ENCODE results near the gene IKBKE. TPM values are rescaled to one million over a fixed set of nuclear protein-coding genes. Genes with fewer than 3 reads are reported as not detected.
A peak's percentile ranks its signal among the peaks of the same experiment; 100 is the strongest.

Gene IKBKE
- 15.6 and 22.3 TPM in 2 replicates for total RNA-seq

DNA sequence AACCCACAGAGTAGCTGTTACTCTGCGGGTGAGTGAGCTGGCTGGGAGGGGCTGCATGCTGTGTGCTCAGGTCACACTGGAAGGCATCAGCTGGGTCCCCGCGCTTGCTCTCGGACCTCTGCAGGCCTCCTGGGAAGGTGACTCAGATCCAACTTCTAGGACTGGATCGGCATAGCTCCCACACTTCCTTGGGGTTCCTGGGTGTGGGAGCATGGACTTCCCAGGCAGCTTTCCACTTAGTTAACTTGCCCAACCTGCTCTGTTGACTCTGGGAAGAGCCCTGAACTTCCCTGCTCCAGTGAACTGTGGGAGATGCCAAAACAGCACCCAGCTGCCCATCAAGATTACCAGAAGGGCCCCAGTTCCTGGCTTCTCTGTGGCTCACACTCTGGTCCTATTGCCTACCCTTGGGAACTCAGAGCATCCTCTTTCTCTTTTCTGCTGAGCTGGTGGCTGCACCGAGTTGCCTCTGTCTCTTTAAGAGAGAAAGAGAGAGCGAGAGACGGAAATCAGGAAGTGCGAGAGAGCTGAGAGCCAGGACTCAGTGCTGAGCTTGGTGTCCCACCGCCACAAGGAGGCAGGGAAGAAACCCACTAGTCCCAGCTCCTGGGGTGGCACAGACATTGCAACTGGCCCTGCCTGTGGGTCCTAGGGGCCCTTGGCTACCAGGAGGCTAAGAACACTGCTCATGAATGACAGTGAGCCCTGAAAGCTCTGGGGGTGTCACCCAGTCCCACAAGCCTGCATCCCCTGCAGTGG, at the start of gene IKBKE:
Gene IKBKE (plus strand): TSS at position 544 of the 759 bp plus-strand sequence. CDS start 2,752 bp downstream, outside the sequence.
- peak; percentile 75 for DNase-seq (ENCODE audit: low read depth)
- peak within 1 kb of the TSS; percentile 95 for H3K4me3 ChIP-seq (ENCODE audit: low read depth, low read length)
- TF ChIP-seq, protein P1, sequence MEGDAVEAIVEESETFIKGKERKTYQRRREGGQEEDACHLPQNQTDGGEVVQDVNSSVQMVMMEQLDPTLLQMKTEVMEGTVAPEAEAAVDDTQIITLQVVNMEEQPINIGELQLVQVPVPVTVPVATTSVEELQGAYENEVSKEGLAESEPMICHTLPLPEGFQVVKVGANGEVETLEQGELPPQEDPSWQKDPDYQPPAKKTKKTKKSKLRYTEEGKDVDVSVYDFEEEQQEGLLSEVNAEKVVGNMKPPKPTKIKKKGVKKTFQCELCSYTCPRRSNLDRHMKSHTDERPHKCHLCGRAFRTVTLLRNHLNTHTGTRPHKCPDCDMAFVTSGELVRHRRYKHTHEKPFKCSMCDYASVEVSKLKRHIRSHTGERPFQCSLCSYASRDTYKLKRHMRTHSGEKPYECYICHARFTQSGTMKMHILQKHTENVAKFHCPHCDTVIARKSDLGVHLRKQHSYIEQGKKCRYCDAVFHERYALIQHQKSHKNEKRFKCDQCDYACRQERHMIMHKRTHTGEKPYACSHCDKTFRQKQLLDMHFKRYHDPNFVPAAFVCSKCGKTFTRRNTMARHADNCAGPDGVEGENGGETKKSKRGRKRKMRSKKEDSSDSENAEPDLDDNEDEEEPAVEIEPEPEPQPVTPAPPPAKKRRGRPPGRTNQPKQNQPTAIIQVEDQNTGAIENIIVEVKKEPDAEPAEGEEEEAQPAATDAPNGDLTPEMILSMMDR (conservative IDR thresholded peaks at IDR 0.05; ENCODE audit: low read depth, low read length) = peak; percentile 40

DNA sequence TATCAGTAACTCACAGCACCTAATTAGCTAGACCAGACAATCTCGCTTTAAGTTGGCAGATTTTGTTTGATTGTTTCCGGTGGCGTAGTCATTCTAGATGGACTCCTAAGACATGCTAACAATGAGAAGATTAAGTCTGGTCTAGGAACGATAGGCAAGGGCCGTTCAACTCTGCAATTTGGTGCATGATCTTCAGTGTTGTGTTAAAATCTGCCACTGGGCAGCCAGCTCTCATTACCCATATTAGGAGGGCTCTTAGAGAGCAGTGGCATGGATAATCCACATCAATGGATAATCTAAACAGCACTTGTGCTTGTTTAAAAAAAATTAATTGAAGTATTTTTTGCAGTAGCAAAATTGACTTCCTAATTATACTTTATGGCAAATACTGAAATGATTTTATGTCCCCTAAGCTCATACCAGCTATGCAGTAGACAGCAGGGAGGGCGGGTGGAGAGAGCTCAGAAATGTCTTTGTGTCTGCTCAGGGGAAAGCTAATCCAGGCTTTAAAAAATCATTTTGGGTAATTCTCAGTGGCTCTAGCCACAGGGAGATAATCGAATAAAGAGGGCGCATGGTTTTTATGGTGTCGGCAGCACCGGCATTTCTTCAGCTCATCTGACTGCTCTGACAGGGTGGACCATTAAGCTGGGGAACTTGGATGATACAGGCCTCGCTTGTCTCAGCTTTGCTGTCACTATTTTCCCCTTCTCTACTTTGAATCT, 48.5 kb upstream of the IKBKE start:
- TF ChIP-seq, protein P1 (conservative IDR thresholded peaks at IDR 0.05; ENCODE audit: low read depth, low read length) = no peak
- no peak overlapping the region for H3K4me3 ChIP-seq (ENCODE audit: low read depth, low read length)
- DNase-seq (ENCODE audit: low read depth) = no peak

DNA sequence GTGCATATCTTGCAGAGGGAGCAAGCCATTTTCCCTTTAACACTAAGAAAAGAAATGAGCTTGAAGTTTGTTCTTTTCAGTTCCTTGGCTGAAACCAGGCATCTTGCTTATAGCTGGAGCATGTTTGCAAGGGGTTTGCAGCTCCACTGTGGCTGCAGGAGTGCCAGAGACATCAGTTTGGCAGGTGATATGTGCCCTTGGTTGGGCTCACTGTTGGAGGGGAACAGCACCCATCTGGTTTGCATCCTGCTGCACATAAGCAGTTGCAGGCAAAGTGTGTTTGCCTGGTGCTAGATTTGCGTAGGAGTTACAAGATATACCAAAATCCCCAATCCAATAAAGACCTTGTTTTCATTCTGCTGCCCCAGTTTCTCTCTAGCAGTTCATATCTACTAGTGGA, 47.8 kb upstream of the IKBKE start:
- DNase-seq (ENCODE audit: low read depth) = no peak
- H3K4me3 ChIP-seq (ENCODE audit: low read depth, low read length) = no peak overlapping the region
- TF ChIP-seq, protein P1 (conservative IDR thresholded peaks at IDR 0.05; ENCODE audit: low read depth, low read length) = no peak

DNA sequence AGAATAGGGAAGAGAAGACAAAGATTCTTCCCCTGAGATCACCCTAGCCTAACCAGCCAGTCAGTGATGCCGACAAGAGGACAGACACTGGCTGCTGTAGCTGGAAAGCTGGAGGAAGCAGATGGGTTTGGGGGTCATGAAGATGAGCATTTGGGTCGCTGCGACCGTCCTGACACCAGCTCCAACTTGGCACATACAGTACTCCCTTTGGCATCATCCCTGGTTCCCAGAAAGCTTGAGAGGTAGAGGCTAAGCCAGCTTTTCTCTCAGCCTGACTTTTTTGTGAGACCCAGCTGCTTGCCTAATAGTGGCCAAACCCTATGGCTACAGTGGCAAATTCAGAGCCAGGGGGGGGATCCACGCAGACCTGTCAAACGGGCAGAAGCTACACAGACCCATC, 43.0 kb upstream of the IKBKE start:
- no peak for DNase-seq (ENCODE audit: low read depth)
- TF ChIP-seq, protein P1 (conservative IDR thresholded peaks at IDR 0.05; ENCODE audit: low read depth, low read length) = no peak
- H3K4me3 ChIP-seq (ENCODE audit: low read depth, low read length) = no peak overlapping the region

DNA sequence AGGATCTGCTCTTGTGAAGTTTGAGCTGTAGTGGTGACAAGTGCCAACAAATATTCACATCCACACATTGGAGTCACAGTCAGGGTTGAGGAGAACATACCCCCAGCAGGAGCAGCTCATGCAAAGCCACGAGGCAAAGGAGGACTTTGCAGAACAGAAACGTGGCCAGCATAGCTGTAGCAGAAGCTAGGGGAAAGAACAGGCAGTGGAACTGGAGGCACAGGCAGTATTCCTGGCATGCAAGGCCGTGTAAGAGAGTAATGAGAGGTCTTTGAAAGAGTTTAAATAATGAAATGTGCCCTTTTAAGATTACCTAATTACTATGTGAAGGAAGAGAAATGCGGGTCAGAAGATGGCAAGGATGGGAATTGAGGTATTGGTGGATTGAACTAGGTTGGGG, 40.9 kb upstream of the IKBKE start:
- H3K4me3 ChIP-seq (ENCODE audit: low read depth, low read length) = no peak overlapping the region
- no peak for DNase-seq (ENCODE audit: low read depth)
- TF ChIP-seq, protein P1 (conservative IDR thresholded peaks at IDR 0.05; ENCODE audit: low read depth, low read length) = no peak

DNA sequence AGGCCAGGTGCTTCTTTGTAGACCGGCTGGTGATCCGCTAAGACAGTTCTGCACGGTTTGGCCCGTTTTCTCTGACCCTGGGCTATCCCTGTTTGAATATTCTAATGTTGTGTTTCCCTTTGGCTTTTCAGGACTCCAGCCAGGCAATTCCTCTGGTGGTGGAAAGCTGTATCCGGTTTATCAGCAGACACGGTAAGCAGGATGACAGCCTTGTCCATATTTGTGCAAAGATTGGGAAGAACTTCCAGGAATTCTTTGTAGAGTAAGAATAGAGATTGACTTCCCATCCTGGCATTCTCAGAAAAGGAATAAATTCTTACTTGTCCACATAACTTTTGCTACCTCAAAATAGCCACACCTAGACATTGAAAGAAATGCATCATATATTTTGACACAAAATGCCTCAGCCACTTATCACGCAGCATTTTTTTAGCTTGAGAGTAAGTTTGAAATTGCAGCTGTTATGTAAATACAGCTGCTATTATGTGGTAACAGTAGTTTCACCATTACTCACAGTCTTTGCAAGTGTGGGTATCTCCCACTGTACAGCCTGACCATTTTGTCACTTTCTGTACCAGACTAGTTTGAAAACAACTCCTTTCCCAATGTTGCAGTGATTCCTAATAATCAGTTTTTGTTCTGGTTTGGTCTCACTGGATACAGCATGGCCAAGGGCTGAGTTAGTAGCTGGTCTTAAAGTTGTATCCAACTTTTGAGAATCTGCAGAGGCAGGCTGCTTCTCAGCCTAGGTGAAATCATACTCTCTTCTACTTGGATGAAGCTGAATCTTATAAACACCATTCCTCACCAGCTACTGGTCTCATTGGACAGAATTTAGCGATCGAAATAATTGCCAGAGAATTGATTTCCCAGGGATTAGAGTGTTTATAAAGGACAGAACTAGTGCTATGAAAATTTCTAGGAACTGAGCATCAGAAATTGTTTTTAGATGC, 40.0 kb upstream of the IKBKE start:
- TF ChIP-seq, protein P1 (conservative IDR thresholded peaks at IDR 0.05; ENCODE audit: low read depth, low read length) = no peak
- no peak overlapping the region for H3K4me3 ChIP-seq (ENCODE audit: low read depth, low read length)
- no peak for DNase-seq (ENCODE audit: low read depth)

All from epithelial cell of proximal tubule (primary cell).